Hepatic stellate cell (primary cell): Measurements from ENCODE around the gene RPP21.

ENCODE experiments used
- DNase-seq: peaks from one replicate; pipeline ENCODE4 v3.0.0; 2011; ENCODE audit warnings: low spot score

RPP21 gene

DNA sequence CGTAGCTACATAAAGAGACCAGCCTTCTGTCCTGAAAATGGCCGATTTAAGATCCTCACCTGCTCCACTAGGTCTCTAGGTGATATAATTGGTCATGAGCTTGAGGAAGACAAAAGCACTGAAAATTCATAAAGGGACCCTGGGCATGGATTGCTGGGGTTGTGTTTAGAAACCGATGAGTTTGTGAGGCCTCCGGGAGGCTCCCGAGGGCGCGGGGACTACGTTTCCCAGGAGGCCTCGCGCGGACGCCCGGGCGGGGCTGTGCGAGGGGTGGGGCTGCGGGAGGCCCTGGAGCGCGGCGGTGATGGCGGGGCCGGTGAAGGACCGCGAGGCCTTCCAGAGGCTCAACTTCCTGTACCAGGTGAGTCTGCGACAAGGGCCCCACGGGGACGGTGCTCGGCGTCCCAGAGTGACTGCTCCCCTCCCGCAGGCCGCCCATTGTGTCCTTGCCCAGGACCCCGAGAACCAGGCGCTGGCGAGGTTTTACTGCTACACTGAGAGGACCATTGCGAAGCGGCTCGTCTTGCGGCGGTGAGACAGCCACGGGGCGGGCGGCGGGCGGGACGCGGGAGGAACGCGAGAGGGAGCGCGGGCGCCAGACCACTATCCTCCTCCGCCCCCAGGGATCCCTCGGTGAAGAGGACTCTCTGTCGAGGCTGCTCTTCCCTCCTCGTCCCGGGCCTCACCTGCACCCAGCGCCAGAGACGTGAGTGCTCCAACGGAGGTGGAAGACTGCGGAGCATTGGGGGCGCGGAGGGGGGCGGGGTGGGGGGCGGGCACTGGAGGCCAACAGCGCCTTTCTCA lies at the start of gene RPP21:
Gene RPP21, plus strand, starts transcription at position 289 of the 804 bp plus-strand sequence. Its CDS starts 16 bp downstream, at position 305.
- peak; percentile 93 for DNase-seq

- no peak for DNase-seq
These were observed 49.1 kb upstream of the RPP21 start for GRCh38 chr6:30295837-30296236.

DNA sequence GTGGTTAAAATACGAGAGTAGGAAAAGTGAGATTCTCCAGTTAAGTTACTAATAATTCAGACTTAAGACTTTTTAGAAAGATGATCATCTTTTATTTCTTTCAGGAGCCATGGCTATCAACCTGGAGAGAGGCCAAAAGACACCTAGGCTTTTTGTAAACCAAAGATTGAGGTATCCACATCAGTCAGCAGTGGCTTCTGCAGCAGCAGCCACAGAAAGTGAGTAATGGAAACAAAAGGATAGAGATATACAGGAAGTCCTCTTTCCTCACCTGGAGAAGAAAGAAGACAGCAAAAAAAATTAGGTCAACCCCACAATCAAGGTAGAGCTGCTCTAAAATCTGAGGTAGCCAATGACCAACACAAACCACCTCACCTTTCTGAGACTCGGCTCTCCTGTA lies 41.0 kb upstream of the RPP21 start:
- DNase-seq = no peak

DNA sequence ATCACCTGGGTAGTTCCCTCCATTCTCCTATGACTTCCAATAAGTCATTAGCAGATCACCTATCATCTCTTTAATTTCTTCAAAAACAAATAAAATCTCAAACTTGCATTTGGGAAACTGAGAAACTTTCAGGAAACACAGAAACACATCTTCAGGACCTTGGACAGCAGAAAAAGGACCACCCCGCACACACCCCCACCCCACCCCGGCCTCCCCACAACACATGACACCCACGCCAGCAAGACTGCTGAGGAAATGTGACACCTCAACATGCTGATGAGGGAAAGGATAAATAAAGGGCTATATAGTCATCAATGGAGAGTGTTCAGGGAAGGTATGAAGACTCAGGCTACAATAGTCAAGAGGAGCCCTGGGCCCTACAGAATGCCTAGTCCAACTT lies 33.9 kb upstream of the RPP21 start:
- DNase-seq = no peak

- no peak for DNase-seq
These were observed 33.3 kb upstream of the RPP21 start for GRCh38 chr6:30311671-30312070.

- no peak for DNase-seq
These were observed 32.7 kb upstream of the RPP21 start for GRCh38 chr6:30312266-30312665.

- DNase-seq = no peak
These were observed 32.2 kb upstream of the RPP21 start for GRCh38 chr6:30312676-30313321.

GRCh38 chr6:30315156-30315555 lies 29.8 kb upstream of the RPP21 start:
- DNase-seq = no peak

- no peak for DNase-seq
These were observed 26.9 kb upstream of the RPP21 start for GRCh38 chr6:30317913-30318589.

- DNase-seq = no peak
These were observed 25.7 kb upstream of the RPP21 start for GRCh38 chr6:30319146-30319835.

DNA sequence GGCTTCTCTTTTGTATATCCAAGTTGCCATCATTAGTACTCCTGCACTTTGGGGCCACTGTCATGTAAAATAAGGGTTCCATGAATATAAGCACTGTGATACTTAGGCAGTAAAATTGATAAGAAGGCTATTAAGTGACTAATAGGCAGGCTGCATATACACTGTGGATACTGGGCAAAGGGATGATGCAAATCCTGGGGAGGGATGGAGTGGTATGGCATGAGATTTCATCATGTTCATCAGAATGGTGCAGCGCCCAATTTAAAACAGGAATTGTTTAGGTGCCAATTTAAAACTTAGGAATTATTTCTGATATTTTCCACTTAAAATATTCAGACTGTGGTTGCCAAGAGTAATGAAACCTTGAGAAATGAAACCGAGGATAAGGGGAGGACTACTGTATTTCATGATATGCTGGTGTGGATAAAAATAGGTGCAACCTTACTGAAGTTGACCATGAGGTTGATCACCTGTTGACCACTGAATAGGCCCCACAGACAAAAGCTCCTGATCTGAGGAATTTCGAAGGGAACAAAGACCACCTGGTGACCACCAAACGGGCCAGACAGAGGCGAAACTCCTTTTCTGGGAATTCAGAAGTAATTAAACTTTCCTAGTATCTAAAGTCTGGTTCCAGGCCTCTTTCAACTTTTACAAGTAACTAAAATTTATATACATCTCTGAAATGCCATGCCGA lies 23.1 kb upstream of the RPP21 start:
- DNase-seq = no peak

GRCh38 chr6:30322527-30323501 lies 22.1 kb upstream of the RPP21 start:
- DNase-seq = no peak

DNA sequence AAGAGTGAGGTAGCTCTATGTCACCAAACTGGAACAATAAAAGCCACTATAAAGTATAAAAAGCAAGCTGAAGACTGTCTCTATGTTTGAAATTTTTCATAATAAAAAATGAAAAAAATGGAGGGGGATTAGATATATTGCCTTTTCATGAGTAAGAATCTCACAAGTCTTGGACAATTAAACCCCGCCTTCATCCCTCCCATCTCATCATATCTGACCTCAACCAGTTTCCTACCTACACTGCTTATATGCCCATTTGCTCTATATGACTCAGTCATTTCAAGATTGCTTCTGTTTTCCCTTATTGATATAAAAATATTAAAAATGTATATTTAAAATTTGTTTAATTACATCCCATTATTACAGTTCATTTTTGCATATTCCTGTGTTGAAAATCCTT lies 21.1 kb upstream of the RPP21 start:
- DNase-seq = no peak

GRCh38 chr6:30325150-30325872 lies 19.6 kb upstream of the RPP21 start:
- peak; percentile 65 for DNase-seq

DNA sequence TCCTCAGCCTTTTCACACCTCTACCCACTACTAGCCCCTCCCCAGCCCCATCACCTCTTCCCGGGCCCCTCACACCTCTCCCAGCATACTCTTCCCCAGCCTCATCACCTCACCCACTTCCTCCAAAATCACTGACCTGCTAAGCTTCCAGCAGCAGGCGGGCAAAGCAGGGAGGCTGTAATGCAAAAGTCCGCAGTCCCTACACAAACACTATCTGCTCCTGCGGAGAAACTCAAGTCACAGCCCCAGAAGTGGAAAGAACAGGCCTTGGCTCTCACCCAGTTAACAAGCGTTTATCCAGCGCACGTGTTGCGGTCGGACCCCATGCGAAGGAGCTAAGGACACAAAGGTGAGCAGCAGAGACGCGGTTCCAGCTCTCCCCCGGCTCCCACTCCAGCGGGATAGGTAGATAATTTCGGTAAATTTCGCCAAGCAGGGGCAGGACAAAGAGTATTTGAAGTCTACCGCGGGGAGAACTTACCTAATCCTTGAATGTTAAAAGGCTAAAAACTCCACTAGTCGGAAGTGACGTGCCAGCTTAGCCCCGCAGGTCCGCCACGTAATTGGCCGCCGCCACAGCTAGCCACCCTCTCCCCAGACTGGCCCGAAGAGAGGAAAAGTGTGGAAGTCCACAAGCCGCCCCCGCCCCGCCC lies 19.0 kb upstream of the RPP21 start:
- DNase-seq = no peak

GRCh38 chr6:30326526-30327231 lies 18.3 kb upstream of the RPP21 start, which contains the start of gene TRIM39:
TSS of gene TRIM39 (plus strand) at chr6:30326927. CDS start at chr6:30329318, 2,391 bp downstream.
- peak; percentile 89 for DNase-seq

DNA sequence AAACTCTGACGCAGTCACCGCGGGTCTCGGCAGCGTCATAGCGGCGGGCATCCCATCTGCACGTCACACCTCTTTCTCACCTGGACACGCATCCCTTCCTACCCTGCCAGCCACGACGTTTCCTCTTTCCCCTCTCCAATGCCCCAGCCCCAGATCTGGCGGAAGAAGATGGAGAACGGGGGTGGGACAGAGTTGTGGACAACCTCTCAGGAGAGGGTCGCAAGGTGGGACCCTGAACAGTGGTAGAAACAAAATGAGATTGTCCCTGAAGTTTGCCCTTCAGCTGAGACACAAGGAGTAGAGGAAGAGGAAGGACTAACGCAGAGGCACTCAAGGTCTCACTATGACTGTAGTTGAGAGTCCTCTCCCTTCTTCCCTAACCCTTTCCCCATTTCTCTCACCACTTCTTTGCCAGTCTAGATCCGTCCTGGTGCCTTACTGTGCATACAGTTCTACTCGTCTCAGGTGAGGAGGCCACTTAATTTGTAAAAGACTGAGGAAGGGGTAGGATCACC lies 17.7 kb upstream of the RPP21 start:
- DNase-seq = no peak

DNA sequence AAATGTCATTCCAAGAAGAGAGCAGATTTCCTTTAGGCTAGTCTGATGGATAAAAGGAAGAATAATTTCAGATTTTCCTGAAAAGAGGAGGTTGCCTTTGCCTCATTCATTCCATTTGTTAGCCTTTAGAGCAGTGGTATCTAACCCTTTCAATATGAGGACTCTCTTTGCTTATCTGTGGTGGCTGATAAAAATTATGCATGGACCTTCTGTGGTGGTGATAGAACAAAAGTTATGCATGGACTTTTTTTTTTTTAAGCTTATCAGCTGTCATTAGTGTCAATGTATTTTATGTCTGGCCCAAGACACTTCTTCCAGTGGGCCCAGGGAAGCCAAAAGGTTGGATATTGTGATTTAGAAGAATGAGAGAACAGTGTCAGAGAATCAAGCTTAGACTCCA lies 16.6 kb upstream of the RPP21 start:
- DNase-seq = no peak
